ENCODE measurements around the gene TEAD2. TPM values are rescaled to one million over a fixed set of nuclear protein-coding genes. Genes with fewer than 3 reads are reported as not detected.

Gene TEAD2
- total and polyA plus RNA-seq, 2 of the 13 experiments (the other 11 are each of a cell fraction or from before 2014, with no cell fraction given) = 10.8 to 12.5 TPM

GRCh38 chr19:49391581-49392399, 29.6 kb upstream of the TEAD2 start (continued):
- TF ChIP-seq ZNF263 (CRISPR knock-in tag; IDR thresholded peaks at IDR 0.05) (0 out of 2 replicates have a peak, but pooled peaks have one; percentile 21), RBM39 (IDR thresholded peaks at IDR 0.05; ENCODE audit: low read depth, low read length, poor library complexity, severe bottlenecking) (no peak), ELF3 (CRISPR knock-in tag; IDR thresholded peaks at IDR 0.05) (peak; percentile 28; the same call in 1 of the 2 replicates), ZNF672 (CRISPR knock-in tag; IDR thresholded peaks at IDR 0.05) (no peak), ETV6 (CRISPR knock-in tag; conservative IDR thresholded peaks at IDR 0.05) (no peak), ATF5 (CRISPR knock-in tag; IDR thresholded peaks at IDR 0.05; ENCODE audit: low read depth) (no peak), ZNF580 (CRISPR knock-in tag; IDR thresholded peaks at IDR 0.05; ENCODE audit: borderline replicate concordance, low read depth) (no peak), CHCHD3 (CRISPR knock-in tag; IDR thresholded peaks at IDR 0.05) (no peak), ZNF550 (CRISPR knock-in tag; IDR thresholded peaks at IDR 0.05; ENCODE audit: borderline replicate concordance) (no peak), MEIS2 (CRISPR knock-in tag; IDR thresholded peaks at IDR 0.05) (peak; percentile 64; the same call in 1 of the 2 replicates), EED (CRISPR knock-in tag; IDR thresholded peaks at IDR 0.05) (no peak), KLF13 (CRISPR knock-in tag; IDR thresholded peaks at IDR 0.05) (no peak), POLR2A (IDR thresholded peaks at IDR 0.05; ENCODE audit: insufficient read depth in 1 of 2, low read depth in 2 of 2, low read length in 2 of 2) (no peak), SMAD3 (CRISPR knock-in tag; IDR thresholded peaks at IDR 0.05) (no peak), ATRX (CRISPR knock-in tag; IDR thresholded peaks at IDR 0.05; ENCODE audit: borderline replicate concordance) (no peak), ZNF646 (CRISPR knock-in tag; IDR thresholded peaks at IDR 0.05) (no peak), ZZZ3 (CRISPR knock-in tag; IDR thresholded peaks at IDR 0.05; ENCODE audit: borderline replicate concordance) (no peak), BORCS8-MEF2B (CRISPR knock-in tag; IDR thresholded peaks at IDR 0.05) (no peak), ZNF33B (CRISPR knock-in tag; IDR thresholded peaks at IDR 0.05) (no peak), MTA1 (CRISPR knock-in tag; IDR thresholded peaks at IDR 0.05; ENCODE audit: borderline replicate concordance) (no peak), THAP11 (CRISPR knock-in tag; IDR thresholded peaks at IDR 0.05) (peak; percentile 92)
- TF ChIP-seq, protein P1, sequence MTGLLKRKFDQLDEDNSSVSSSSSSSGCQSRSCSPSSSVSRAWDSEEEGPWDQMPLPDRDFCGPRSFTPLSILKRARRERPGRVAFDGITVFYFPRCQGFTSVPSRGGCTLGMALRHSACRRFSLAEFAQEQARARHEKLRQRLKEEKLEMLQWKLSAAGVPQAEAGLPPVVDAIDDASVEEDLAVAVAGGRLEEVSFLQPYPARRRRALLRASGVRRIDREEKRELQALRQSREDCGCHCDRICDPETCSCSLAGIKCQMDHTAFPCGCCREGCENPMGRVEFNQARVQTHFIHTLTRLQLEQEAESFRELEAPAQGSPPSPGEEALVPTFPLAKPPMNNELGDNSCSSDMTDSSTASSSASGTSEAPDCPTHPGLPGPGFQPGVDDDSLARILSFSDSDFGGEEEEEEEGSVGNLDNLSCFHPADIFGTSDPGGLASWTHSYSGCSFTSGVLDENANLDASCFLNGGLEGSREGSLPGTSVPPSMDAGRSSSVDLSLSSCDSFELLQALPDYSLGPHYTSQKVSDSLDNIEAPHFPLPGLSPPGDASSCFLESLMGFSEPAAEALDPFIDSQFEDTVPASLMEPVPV (CRISPR knock-in tag; IDR thresholded peaks at IDR 0.05) = no peak

Measured in HepG2 (cell line).